IMR-90 (cell line): ENCODE results near the gene NAPB. TPM values are rescaled to one million over a fixed set of nuclear protein-coding genes. Genes with fewer than 3 reads are reported as not detected.

Experiments used
- ATAC-seq: fragments of 200-7000 bp; cut with Tn5 transposase; 2 replicates; pipeline ENCODE4 v1.9.1; 2020; ENCODE audit warnings: low read depth, mild to moderate bottlenecking, moderate library complexity
- BruUV-seq: library from RNA; stranded (reverse); fragments of 400-500 nt; replicated peaks from 2 replicates; lab custom pipeline; 2021; lab: Mats Ljungman, UMichigan
- CTCF ChIA-PET: fragments of 300-600 bp; formaldehyde crosslinking; extraction: SDS; loops from one replicate; lab custom pipeline; 2021; ENCODE audit warnings: antibody characterized with exemption; lab: Yijun Ruan, JAX
- POLR2A ChIA-PET: fragments of 300-600 bp; sonication (Branson Sonifier 250); formaldehyde crosslinking; loops from one replicate; lab custom pipeline; 2022; ENCODE audit warnings: antibody characterized with exemption; ENCODE audit not compliant: unreplicated experiment; lab: Charles Lee
- DNase-seq: peaks from one replicate; pipeline ENCODE4 v3.0.0; 2013
- H2AFZ ChIP-seq: replicated peaks from 2 replicates; pipeline ENCODE3; 2013; ENCODE audit warnings: low read length, mild to moderate bottlenecking; ENCODE audit not compliant: poor library complexity
- H2AK5ac ChIP-seq: 2 replicates; pipeline ENCODE4 v1.6.1; 2013; ENCODE audit warnings: low read depth, low read length, inconsistent platforms
- H2AK9ac ChIP-seq: replicated peaks from 2 replicates; pipeline ENCODE3; 2013; ENCODE audit warnings: mild to moderate bottlenecking, low read depth, low read length, moderate library complexity; ENCODE audit not compliant: poor library complexity
- H2BK120ac ChIP-seq: 2 replicates; pipeline ENCODE4 v1.6.1; 2013; ENCODE audit warnings: low read depth, low read length, inconsistent platforms
- H2BK15ac ChIP-seq: 3 replicates; pipeline ENCODE4 v1.6.1; 2013; ENCODE audit warnings: low read depth, low read length, inconsistent platforms
- H2BK20ac ChIP-seq: 2 replicates; pipeline ENCODE4 v1.6.1; 2013; ENCODE audit warnings: low read depth, mild to moderate bottlenecking, inconsistent platforms, low read length, moderate library complexity
- H2BK5ac ChIP-seq: 2 replicates; pipeline ENCODE4 v1.6.1; 2013; ENCODE audit warnings: mild to moderate bottlenecking, low read depth, low read length, inconsistent platforms; ENCODE audit not compliant: poor library complexity, severe bottlenecking
- H3K14ac ChIP-seq: replicated peaks from 2 replicates; pipeline ENCODE4 v1.6.1; 2013; ENCODE audit warnings: low read depth, low read length, inconsistent platforms
- H3K18ac ChIP-seq: 2 replicates; pipeline ENCODE4 v1.6.1; 2013; ENCODE audit warnings: low read depth, low read length, control low read depth
- H3K23ac ChIP-seq: 2 replicates; pipeline ENCODE4 v1.6.1; 2013; ENCODE audit warnings: low read depth, low read length, inconsistent platforms
- H3K27ac ChIP-seq: 2 replicates; pipeline ENCODE4 v1.5.1; 2013; ENCODE audit warnings: mild to moderate bottlenecking, control low read depth, low read length; ENCODE audit not compliant: insufficient read depth
- H3K27me3 ChIP-seq: 2 replicates; pipeline ENCODE4 v1.6.1; 2013; ENCODE audit warnings: low read length; ENCODE audit not compliant: control insufficient read depth, insufficient read depth
- H3K36me3 ChIP-seq: 2 replicates; pipeline ENCODE4 v1.6.1; 2013; ENCODE audit warnings: low read length, mixed read lengths; ENCODE audit not compliant: control insufficient read depth, insufficient read depth
- H3K4ac ChIP-seq: 2 replicates; pipeline ENCODE4 v1.6.1; 2013; ENCODE audit warnings: low read depth, low read length, inconsistent platforms
- H3K4me1 ChIP-seq: 2 replicates; pipeline ENCODE4 v1.6.1; 2013; ENCODE audit warnings: low read length, mixed read lengths; ENCODE audit not compliant: control insufficient read depth, insufficient read depth
- H3K4me2 ChIP-seq: 2 replicates; pipeline ENCODE4 v1.6.1; 2013; ENCODE audit warnings: low read depth, mild to moderate bottlenecking, control low read depth, low read length, moderate library complexity
- H3K4me3 ChIP-seq: 2 replicates; pipeline ENCODE4 v1.5.1; 2013; ENCODE audit warnings: low read depth, mild to moderate bottlenecking, control low read depth, low read length, moderate library complexity; ENCODE audit not compliant: insufficient read depth
- H3K56ac ChIP-seq: 2 replicates; pipeline ENCODE4 v1.6.1; 2013; ENCODE audit warnings: low read length, inconsistent platforms; ENCODE audit not compliant: insufficient read depth; ENCODE audit errors: extremely low read depth
- H3K79me1 ChIP-seq, 2 experiments: 2 replicates each; pipeline ENCODE4 v1.6.1; 2013; ENCODE audit warnings: low read length in 2 of 2, inconsistent platforms in 1 of 2, low read depth in 1 of 2
- H3K9ac ChIP-seq: 2 replicates; pipeline ENCODE4 v1.6.1; 2013; ENCODE audit warnings: low read depth, low read length, control low read depth
- H3K9me1 ChIP-seq: 2 replicates; pipeline ENCODE4 v1.6.1; 2013; ENCODE audit warnings: low read length, inconsistent platforms; ENCODE audit not compliant: insufficient read depth
- H3K9me3 ChIP-seq: 2 replicates; pipeline ENCODE4 v1.6.1; 2013; ENCODE audit warnings: low read length; ENCODE audit not compliant: control insufficient read depth, insufficient read depth
- H4K20me1 ChIP-seq: 2 replicates; pipeline ENCODE4 v1.6.1; 2013; ENCODE audit warnings: low read length, inconsistent platforms; ENCODE audit not compliant: insufficient read depth
- H4K5ac ChIP-seq: 2 replicates; pipeline ENCODE4 v1.6.1; 2013; ENCODE audit warnings: mild to moderate bottlenecking, low read depth, low read length, control low read depth
- H4K8ac ChIP-seq, 2 experiments: 2 replicates each; pipeline ENCODE4 v1.6.1; 2013; ENCODE audit warnings: low read depth in 2 of 2, low read length in 2 of 2, control low read depth in 1 of 2, inconsistent platforms in 1 of 2
- H4K91ac ChIP-seq: 2 replicates; pipeline ENCODE4 v1.6.1; 2013; ENCODE audit warnings: low read depth, low read length, inconsistent platforms; ENCODE audit not compliant: insufficient read depth
- CHD1 ChIP-seq: IDR thresholded peaks from 2 replicates; pipeline ENCODE4 v1.6.1; 2012; ENCODE audit warnings: low read depth, low read length, improper control_type of control experiment
- MAZ ChIP-seq: IDR thresholded peaks from 2 replicates; pipeline ENCODE4 v1.6.1; 2012; ENCODE audit warnings: low read depth, mild to moderate bottlenecking, low read length, improper control_type of control experiment, moderate library complexity, borderline replicate concordance
- RFX5 ChIP-seq: IDR thresholded peaks from 2 replicates; pipeline ENCODE4 v1.8.0; 2012; ENCODE audit warnings: low read depth, mild to moderate bottlenecking, low read length, moderate library complexity
- SMC3 ChIP-seq: fragments of 150-350 bp; IDR thresholded peaks from 2 replicates; pipeline ENCODE4 v1.6.1; 2016; ENCODE audit warnings: low read depth, mild to moderate bottlenecking, antibody characterized with exemption, low read length, moderate library complexity
- WGBS, 2 experiments: methylation state at CpG; one replicate each; pipeline versions ENCODE4 v1.1.5 to v1.1.7; 2013; ENCODE audit warnings: missing lambda C conversion rate in 2 of 2; ENCODE audit not compliant: insufficient read length in 1 of 2; ENCODE audit errors: extremely low coverage in 2 of 2; 5-methylcytosine and 5-hydroxymethylcytosine counted together
- dilution Hi-C: fragments of 300-500 bp; cut with HindIII; formaldehyde crosslinking; loops from one replicate; pipeline ENCODE4 v1.14.3; 2018; ENCODE audit warnings: low sequenced_read_pairs; ENCODE audit not compliant: unreplicated experiment
- in situ Hi-C: fragments of 300-500 bp; cut with MboI; formaldehyde crosslinking; loops from 3 replicates; pipeline ENCODE4 v1.14.3; 2019; ENCODE audit warnings: low sequenced_read_pairs, inconsistent platforms, mixed read lengths
- intact Hi-C: fragments of 100-400 bp; cut with micrococcal nuclease; formaldehyde crosslinking; loops from 2 replicates; pipeline ENCODE4 v1.10.0; 2022
- polyA plus RNA-seq, 3 experiments: library from polyadenylated mRNA; depleted of rRNA; stranded (reverse); fragments of >200 nt; gene quantifications; 2 replicates each; pipeline ENCODE4 v1.2.3, GENCODE V29; 2012; ENCODE audit warnings: low replicate concordance in 1 of 3
- total RNA-seq: library from RNA; depleted of rRNA; stranded (reverse); fragments of >200 nt; gene quantifications from 2 replicates; pipeline ENCODE4 v1.2.3, GENCODE V29; 2012
- TF ChIP-seq, protein P1 (sequence below): fragments of 150-350 bp; IDR thresholded peaks from 2 replicates; pipeline ENCODE4 v1.6.1; 2016; ENCODE audit warnings: low read depth, mild to moderate bottlenecking, low read length, moderate library complexity, borderline replicate concordance
- TF ChIP-seq, protein P2 (sequence below): conservative IDR thresholded peaks from 2 replicates; pipeline ENCODE4 v1.5.1; 2012; ENCODE audit warnings: mild to moderate bottlenecking, low read depth, low read length, improper control_type of control experiment

Gene NAPB
- total and polyA plus RNA-seq, 2 of the 4 experiments (the other 2 are of a cell fraction) = 4.4 to 5.2 TPM

DNA sequence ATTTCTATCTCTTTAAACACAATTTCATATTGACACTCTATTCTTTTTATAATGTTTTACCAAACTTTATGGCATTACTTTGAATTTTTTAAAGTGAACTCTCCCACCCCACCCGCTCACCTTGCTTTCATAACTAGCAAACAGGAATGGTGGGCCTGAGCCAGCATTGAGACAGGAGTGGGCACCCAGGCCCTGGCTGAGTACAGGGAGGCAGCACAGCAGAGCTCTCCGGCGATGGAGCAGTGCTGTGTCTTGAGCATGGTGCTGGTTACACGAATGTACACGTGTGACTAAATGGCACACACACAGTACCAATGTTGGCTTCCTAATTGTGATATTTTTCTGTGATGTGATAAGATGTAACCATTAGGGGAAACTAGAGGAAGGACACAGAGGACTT lies 26.9 kb upstream of the NAPB start:
- no peaks in the 10 kb centered on the region for H3K79me1 ChIP-seq
- ChIA-PET POLR2A (no interaction called here), CTCF (no interaction called here)
- no peak for TF ChIP-seq SMC3
- TF ChIP-seq, protein P1, sequence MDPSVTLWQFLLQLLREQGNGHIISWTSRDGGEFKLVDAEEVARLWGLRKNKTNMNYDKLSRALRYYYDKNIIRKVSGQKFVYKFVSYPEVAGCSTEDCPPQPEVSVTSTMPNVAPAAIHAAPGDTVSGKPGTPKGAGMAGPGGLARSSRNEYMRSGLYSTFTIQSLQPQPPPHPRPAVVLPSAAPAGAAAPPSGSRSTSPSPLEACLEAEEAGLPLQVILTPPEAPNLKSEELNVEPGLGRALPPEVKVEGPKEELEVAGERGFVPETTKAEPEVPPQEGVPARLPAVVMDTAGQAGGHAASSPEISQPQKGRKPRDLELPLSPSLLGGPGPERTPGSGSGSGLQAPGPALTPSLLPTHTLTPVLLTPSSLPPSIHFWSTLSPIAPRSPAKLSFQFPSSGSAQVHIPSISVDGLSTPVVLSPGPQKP = no peak
- no peak for TF ChIP-seq MAZ
- TF ChIP-seq, protein P2, sequence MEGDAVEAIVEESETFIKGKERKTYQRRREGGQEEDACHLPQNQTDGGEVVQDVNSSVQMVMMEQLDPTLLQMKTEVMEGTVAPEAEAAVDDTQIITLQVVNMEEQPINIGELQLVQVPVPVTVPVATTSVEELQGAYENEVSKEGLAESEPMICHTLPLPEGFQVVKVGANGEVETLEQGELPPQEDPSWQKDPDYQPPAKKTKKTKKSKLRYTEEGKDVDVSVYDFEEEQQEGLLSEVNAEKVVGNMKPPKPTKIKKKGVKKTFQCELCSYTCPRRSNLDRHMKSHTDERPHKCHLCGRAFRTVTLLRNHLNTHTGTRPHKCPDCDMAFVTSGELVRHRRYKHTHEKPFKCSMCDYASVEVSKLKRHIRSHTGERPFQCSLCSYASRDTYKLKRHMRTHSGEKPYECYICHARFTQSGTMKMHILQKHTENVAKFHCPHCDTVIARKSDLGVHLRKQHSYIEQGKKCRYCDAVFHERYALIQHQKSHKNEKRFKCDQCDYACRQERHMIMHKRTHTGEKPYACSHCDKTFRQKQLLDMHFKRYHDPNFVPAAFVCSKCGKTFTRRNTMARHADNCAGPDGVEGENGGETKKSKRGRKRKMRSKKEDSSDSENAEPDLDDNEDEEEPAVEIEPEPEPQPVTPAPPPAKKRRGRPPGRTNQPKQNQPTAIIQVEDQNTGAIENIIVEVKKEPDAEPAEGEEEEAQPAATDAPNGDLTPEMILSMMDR = no peak
- no peak for TF ChIP-seq RFX5
- TF ChIP-seq CHD1 = no peak
- H3K27ac ChIP-seq = no peak overlapping the region
- no peak overlapping the region for H2AFZ ChIP-seq
- dilution Hi-C loops (no loop called here), intact Hi-C loops (no loop called here), in situ Hi-C loops (loop anchor here (10.0 kb wide), 1 partner anchor 157 kb away; the partner anchor contains the start of gene CST9)
- BruUV-seq = no TSS peak
- H3K18ac ChIP-seq = no peak overlapping the region
- H4K8ac ChIP-seq = no peak overlapping the region
- H4K91ac ChIP-seq = no peak overlapping the region
- no peak overlapping the region for H4K5ac ChIP-seq
- H2BK5ac ChIP-seq = no peak overlapping the region
- no peaks in the 10 kb centered on the region for H3K36me3 ChIP-seq
- no peaks in the 10 kb centered on the region for H3K9me3 ChIP-seq
- no peak overlapping the region for H2BK15ac ChIP-seq
- no peak for DNase-seq
- peaks cover 6% of the 10 kb centered on the region; the same call in 1 of the 2 replicates for H3K9me1 ChIP-seq
- ATAC-seq = no peak
- H2BK20ac ChIP-seq = no peak overlapping the region
- no peak overlapping the region for H3K4me3 ChIP-seq
- no peak overlapping the region for H3K23ac ChIP-seq
- H3K56ac ChIP-seq = no peak overlapping the region
- no peaks in the 10 kb centered on the region for H4K20me1 ChIP-seq
- WGBS, 2 experiments = no CpG with 5 or more reads among the region's 5 CpGs
- H2BK120ac ChIP-seq = no peak overlapping the region
- H3K4me1 ChIP-seq = 0 out of 2 replicates have a peak, but pooled peaks cover 3% of the 10 kb centered on the region
- H3K4me2 ChIP-seq = no peak overlapping the region
- no peak overlapping the region for H2AK9ac ChIP-seq
- H3K4ac ChIP-seq = no peak overlapping the region
- H2AK5ac ChIP-seq = no peak overlapping the region
- peaks cover 2% of the 10 kb centered on the region; the same call in 1 of the 2 replicates for H3K27me3 ChIP-seq
- no peak overlapping the region for H3K14ac ChIP-seq
- no peak overlapping the region for H3K9ac ChIP-seq
